ENCODE measurements around the gene ADAMTSL3. TPM values are rescaled to one million over a fixed set of nuclear protein-coding genes. Genes with fewer than 3 reads are reported as not detected.

ADAMTSL3 gene
- total RNA-seq, 4 donors from 2014 or later, result 16.6 to 30.0 (median 21.8) TPM

DNA sequence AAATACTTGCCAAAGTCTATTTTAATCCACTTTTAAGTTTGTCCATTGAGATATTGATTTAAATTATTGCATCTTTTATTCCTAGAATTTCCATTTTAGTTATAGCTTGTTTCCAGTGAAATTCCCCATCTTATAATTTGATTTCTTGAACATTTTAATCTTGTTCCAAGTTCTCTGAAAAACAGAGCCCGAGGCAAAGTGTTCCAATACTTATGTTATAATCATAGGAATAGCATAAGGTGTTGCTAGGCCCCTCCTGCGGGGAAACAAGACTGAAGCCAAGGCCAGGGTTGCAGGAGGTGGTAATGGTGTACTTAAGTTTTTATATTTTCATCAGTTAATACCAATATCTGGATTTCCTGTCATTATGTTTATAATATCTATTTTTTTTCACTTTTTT is 226.6 kb downstream of the ADAMTSL3 start:
- 88% methylated on average over 2 of the region's 2 CpGs for WGBS

DNA sequence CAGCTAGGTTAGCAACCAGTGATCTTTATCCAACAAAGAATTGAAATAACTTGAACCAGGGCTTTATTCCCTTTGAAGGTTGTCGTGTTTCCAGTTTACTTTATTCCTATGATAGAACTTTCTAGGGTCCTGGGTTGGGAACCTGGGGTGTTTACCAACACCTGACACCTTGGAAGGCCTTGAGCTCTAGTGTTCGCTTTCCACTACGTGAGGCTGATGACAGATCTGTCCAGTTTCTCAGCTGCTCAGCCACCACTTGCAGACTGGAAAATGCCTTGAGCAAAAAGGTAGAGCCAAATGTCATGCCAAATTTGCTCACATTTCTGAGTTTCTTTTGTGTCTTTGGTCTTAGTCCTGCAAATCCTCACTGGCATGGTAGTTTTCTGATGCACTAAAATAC is 227.2 kb downstream of the ADAMTSL3 start:
- no peak overlapping the region for H3K27ac ChIP-seq (replicated peaks in 1 of 4)
- no peak overlapping the region for H3K4me3 ChIP-seq
- H3K9me3 ChIP-seq, result no peaks in the 10 kb centered on the region
- no peaks in the 10 kb centered on the region for H3K4me1 ChIP-seq
- H3K36me3 ChIP-seq, result no peaks in the 10 kb centered on the region
- H3K27me3 ChIP-seq, result no peaks in the 10 kb centered on the region
- intact Hi-C loops (cut with DNase I), result no loop called here
- DNase-seq (ENCODE audit: extremely low spot score), result no peak
- 83% methylated on average over 3 of the region's 3 CpGs for WGBS
- TF ChIP-seq, protein P1, sequence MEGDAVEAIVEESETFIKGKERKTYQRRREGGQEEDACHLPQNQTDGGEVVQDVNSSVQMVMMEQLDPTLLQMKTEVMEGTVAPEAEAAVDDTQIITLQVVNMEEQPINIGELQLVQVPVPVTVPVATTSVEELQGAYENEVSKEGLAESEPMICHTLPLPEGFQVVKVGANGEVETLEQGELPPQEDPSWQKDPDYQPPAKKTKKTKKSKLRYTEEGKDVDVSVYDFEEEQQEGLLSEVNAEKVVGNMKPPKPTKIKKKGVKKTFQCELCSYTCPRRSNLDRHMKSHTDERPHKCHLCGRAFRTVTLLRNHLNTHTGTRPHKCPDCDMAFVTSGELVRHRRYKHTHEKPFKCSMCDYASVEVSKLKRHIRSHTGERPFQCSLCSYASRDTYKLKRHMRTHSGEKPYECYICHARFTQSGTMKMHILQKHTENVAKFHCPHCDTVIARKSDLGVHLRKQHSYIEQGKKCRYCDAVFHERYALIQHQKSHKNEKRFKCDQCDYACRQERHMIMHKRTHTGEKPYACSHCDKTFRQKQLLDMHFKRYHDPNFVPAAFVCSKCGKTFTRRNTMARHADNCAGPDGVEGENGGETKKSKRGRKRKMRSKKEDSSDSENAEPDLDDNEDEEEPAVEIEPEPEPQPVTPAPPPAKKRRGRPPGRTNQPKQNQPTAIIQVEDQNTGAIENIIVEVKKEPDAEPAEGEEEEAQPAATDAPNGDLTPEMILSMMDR (IDR thresholded peaks at IDR 0.05), result no peak
- no peak for TF ChIP-seq POLR2AphosphoS5 (IDR thresholded peaks at IDR 0.05)
- TF ChIP-seq POLR2A (IDR thresholded peaks at IDR 0.05; ENCODE audit: low read depth), result no peak
- TF ChIP-seq EP300 (IDR thresholded peaks at IDR 0.05), result no peak

More for the DNA sequence above, 226.6 kb downstream of the ADAMTSL3 start:
- no peaks in the 10 kb centered on the region for H3K36me3 ChIP-seq
- no peak overlapping the region for H3K4me3 ChIP-seq
- no peak for DNase-seq (ENCODE audit: extremely low spot score)
- H3K27me3 ChIP-seq, result no peaks in the 10 kb centered on the region
- no peaks in the 10 kb centered on the region for H3K4me1 ChIP-seq
- no peak for TF ChIP-seq POLR2AphosphoS5 (IDR thresholded peaks at IDR 0.05)
- no peak for TF ChIP-seq POLR2A (IDR thresholded peaks at IDR 0.05; ENCODE audit: low read depth)
- TF ChIP-seq, protein P1 (IDR thresholded peaks at IDR 0.05), result no peak
- no peak for TF ChIP-seq EP300 (IDR thresholded peaks at IDR 0.05)
- no peaks in the 10 kb centered on the region for H3K9me3 ChIP-seq
- H3K27ac ChIP-seq (replicated peaks in 1 of 4), result no peak overlapping the region
- intact Hi-C loops (cut with DNase I), result no loop called here

DNA sequence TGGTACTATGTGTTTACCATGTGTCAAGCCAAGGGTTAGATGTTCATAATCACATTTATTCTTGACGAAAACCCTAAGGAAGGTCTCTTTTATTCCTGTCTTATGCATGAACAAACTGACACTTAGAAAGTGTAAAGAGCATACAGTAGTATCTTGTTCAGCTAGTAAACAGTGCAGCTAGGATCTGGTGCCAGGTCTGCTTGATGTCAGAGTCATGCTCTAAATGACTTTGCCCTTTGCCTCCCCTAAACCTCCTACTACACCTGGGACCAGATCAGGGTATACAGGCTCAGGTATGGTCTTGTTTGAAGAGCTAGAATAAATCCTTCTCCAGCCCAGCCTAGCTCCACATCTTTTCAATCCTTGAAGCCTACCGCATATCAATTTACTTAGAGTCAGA is 232.4 kb downstream of the ADAMTSL3 start:
- Histone ChIP-seq H3K27ac (replicated peaks in 1 of 4) (no peak overlapping the region), H3K4me3 (no peak overlapping the region), H3K4me1 (peaks cover 10 to 21% (median 17%) of the 10 kb centered on the region in 4 donors), H3K36me3 (no peaks in the 10 kb centered on the region), H3K9me3 (no peaks in the 10 kb centered on the region), H3K27me3 (no peaks in the 10 kb centered on the region)
- DNase-seq (ENCODE audit: extremely low spot score), result no peak
- intact Hi-C loops (cut with DNase I), result no loop called here
- TF ChIP-seq POLR2A (IDR thresholded peaks at IDR 0.05; ENCODE audit: low read depth), result no peak
- TF ChIP-seq POLR2AphosphoS5 (IDR thresholded peaks at IDR 0.05), result no peak
- TF ChIP-seq, protein P1 (IDR thresholded peaks at IDR 0.05), result no peak
- no peak for TF ChIP-seq EP300 (IDR thresholded peaks at IDR 0.05)
- WGBS, result 91% methylated on average over 2 of the region's 2 CpGs

DNA sequence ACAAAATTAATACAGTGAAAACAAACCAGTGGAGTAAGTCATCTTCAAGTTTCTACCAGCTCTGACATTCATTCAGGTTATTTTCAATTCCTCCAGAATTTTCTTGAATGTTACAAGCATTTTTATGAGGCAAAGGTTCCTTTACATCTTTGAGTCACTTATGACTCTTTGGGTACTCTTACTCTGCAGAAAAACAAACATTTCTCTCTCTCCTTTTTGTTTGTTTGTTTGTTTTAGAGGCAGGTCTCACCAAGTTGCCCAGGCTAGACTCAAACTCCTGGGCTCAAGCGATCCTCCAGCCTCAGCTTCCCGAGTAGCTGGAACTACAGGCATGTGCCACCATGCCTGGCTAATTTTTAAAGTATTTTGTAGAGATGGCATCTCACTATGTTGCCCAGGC is 233.5 kb downstream of the ADAMTSL3 start:
- 100% methylated on average over 2 of the region's 2 CpGs for WGBS
- no peak for DNase-seq (ENCODE audit: extremely low spot score)
- H3K4me3 ChIP-seq, result no peak overlapping the region
- no peak for TF ChIP-seq EP300 (IDR thresholded peaks at IDR 0.05)
- TF ChIP-seq POLR2AphosphoS5 (IDR thresholded peaks at IDR 0.05), result no peak
- TF ChIP-seq POLR2A (IDR thresholded peaks at IDR 0.05; ENCODE audit: low read depth), result no peak
- TF ChIP-seq, protein P1 (IDR thresholded peaks at IDR 0.05), result no peak
- H3K9me3 ChIP-seq, result no peaks in the 10 kb centered on the region
- intact Hi-C loops (cut with DNase I), result no loop called here
- H3K36me3 ChIP-seq, result no peaks in the 10 kb centered on the region
- H3K27me3 ChIP-seq, result no peaks in the 10 kb centered on the region
- H3K27ac ChIP-seq (replicated peaks in 1 of 4), result no peak overlapping the region
- H3K4me1 ChIP-seq, result peaks cover 10 to 21% (median 18%) of the 10 kb centered on the region in 4 donors

DNA sequence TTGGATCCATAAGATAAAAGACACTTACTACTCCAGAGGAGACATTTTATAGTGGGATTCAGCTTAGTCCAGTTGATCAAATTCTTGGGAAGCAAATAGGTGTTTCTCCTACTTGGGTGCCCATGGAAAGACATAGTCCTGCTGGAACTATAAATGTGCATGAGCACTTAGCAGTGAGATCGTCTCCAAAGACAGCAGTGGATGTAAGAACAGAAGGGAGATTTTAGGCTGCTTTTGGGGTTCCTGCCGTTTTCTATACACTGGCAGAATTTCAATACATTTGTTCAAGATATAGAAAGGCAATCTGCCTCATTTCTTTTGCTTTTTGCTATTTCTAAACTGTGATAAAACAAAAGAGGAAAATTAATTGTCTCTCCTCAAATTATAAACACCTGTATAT is 234.0 kb downstream of the ADAMTSL3 start:
- intact Hi-C loops (cut with DNase I), result no loop called here
- H3K27ac ChIP-seq (replicated peaks in 1 of 4), result no peak overlapping the region

More for the DNA sequence above, 234.0 kb downstream of the ADAMTSL3 start:
- no peaks in the 10 kb centered on the region for H3K27me3 ChIP-seq
- H3K4me1 ChIP-seq, result peaks cover 10 to 21% (median 18%) of the 10 kb centered on the region in 4 donors
- TF ChIP-seq POLR2AphosphoS5 (IDR thresholded peaks at IDR 0.05) (no peak), POLR2A (IDR thresholded peaks at IDR 0.05; ENCODE audit: low read depth) (no peak)
- TF ChIP-seq, protein P1 (IDR thresholded peaks at IDR 0.05), result no peak
- H3K4me3 ChIP-seq, result no peak overlapping the region
- 92% methylated on average over 2 of the region's 2 CpGs for WGBS
- no peak for DNase-seq (ENCODE audit: extremely low spot score)
- H3K9me3 ChIP-seq, result no peaks in the 10 kb centered on the region
- peaks cover 0 to 4% (median 0%) of the 10 kb centered on the region in 4 donors for H3K36me3 ChIP-seq

All from esophagus muscularis mucosa (tissue), 4 donors.